ENCODE measurements around the gene SLC6A6.

The SLC6A6 gene

GRCh38 chr3:14536055-14536815 lies 133.8 kb downstream of the SLC6A6 start:
- no peak for DNase-seq (ENCODE audit: extremely low read depth, low read depth)
- TF ChIP-seq CTCF (IDR thresholded peaks at IDR 0.05; ENCODE audit: low read depth, low read length) = no peak

GRCh38 chr3:14536837-14537589 lies 134.6 kb downstream of the SLC6A6 start:
- no peak for DNase-seq (ENCODE audit: extremely low read depth, low read depth)
- no peak for TF ChIP-seq CTCF (IDR thresholded peaks at IDR 0.05; ENCODE audit: low read depth, low read length)

- DNase-seq (ENCODE audit: extremely low read depth, low read depth) = no peak
- no peak for TF ChIP-seq CTCF (IDR thresholded peaks at IDR 0.05; ENCODE audit: low read depth, low read length)
These were observed 135.4 kb downstream of the SLC6A6 start for GRCh38 chr3:14537590-14538450.

- DNase-seq (ENCODE audit: extremely low read depth, low read depth) = no peak
- no peak for TF ChIP-seq CTCF (IDR thresholded peaks at IDR 0.05; ENCODE audit: low read depth, low read length)
These were observed 136.2 kb downstream of the SLC6A6 start for GRCh38 chr3:14538451-14539088.

All from AG09319 (cell line).